IMR-90 (cell line): Measurements from ENCODE around the gene CECR2. TPM values are rescaled to one million over a fixed set of nuclear protein-coding genes. Genes with fewer than 3 reads are reported as not detected.

ENCODE experiments used
- ATAC-seq: fragments of 200-7000 bp; cut with Tn5 transposase; 2 replicates; pipeline ENCODE4 v1.9.1; 2020; ENCODE audit warnings: low read depth, mild to moderate bottlenecking, moderate library complexity
- BruUV-seq: library from RNA; stranded (reverse); fragments of 400-500 nt; replicated peaks from 2 replicates; lab custom pipeline; 2021; lab: Mats Ljungman, UMichigan
- CTCF ChIA-PET: fragments of 300-600 bp; formaldehyde crosslinking; extraction: SDS; loops from one replicate; lab custom pipeline; 2021; ENCODE audit warnings: antibody characterized with exemption; lab: Yijun Ruan, JAX
- POLR2A ChIA-PET: fragments of 300-600 bp; sonication (Branson Sonifier 250); formaldehyde crosslinking; loops from one replicate; lab custom pipeline; 2022; ENCODE audit warnings: antibody characterized with exemption; ENCODE audit not compliant: unreplicated experiment; lab: Charles Lee
- DNase-seq: peaks from one replicate; pipeline ENCODE4 v3.0.0; 2013
- H2AFZ ChIP-seq: replicated peaks from 2 replicates; pipeline ENCODE3; 2013; ENCODE audit warnings: low read length, mild to moderate bottlenecking; ENCODE audit not compliant: poor library complexity
- H2AK5ac ChIP-seq: 2 replicates; pipeline ENCODE4 v1.6.1; 2013; ENCODE audit warnings: low read depth, low read length, inconsistent platforms
- H2AK9ac ChIP-seq: replicated peaks from 2 replicates; pipeline ENCODE3; 2013; ENCODE audit warnings: mild to moderate bottlenecking, low read depth, low read length, moderate library complexity; ENCODE audit not compliant: poor library complexity
- H2BK120ac ChIP-seq: 2 replicates; pipeline ENCODE4 v1.6.1; 2013; ENCODE audit warnings: low read depth, low read length, inconsistent platforms
- H2BK15ac ChIP-seq: 3 replicates; pipeline ENCODE4 v1.6.1; 2013; ENCODE audit warnings: low read depth, low read length, inconsistent platforms
- H2BK20ac ChIP-seq: 2 replicates; pipeline ENCODE4 v1.6.1; 2013; ENCODE audit warnings: low read depth, mild to moderate bottlenecking, inconsistent platforms, low read length, moderate library complexity
- H2BK5ac ChIP-seq: 2 replicates; pipeline ENCODE4 v1.6.1; 2013; ENCODE audit warnings: mild to moderate bottlenecking, low read depth, low read length, inconsistent platforms; ENCODE audit not compliant: poor library complexity, severe bottlenecking
- H3K14ac ChIP-seq: replicated peaks from 2 replicates; pipeline ENCODE4 v1.6.1; 2013; ENCODE audit warnings: low read depth, low read length, inconsistent platforms
- H3K18ac ChIP-seq: 2 replicates; pipeline ENCODE4 v1.6.1; 2013; ENCODE audit warnings: low read depth, low read length, control low read depth
- H3K23ac ChIP-seq: 2 replicates; pipeline ENCODE4 v1.6.1; 2013; ENCODE audit warnings: low read depth, low read length, inconsistent platforms
- H3K27ac ChIP-seq: 2 replicates; pipeline ENCODE4 v1.5.1; 2013; ENCODE audit warnings: mild to moderate bottlenecking, control low read depth, low read length; ENCODE audit not compliant: insufficient read depth
- H3K27me3 ChIP-seq: 2 replicates; pipeline ENCODE4 v1.6.1; 2013; ENCODE audit warnings: low read length; ENCODE audit not compliant: control insufficient read depth, insufficient read depth
- H3K36me3 ChIP-seq: 2 replicates; pipeline ENCODE4 v1.6.1; 2013; ENCODE audit warnings: low read length, mixed read lengths; ENCODE audit not compliant: control insufficient read depth, insufficient read depth
- H3K4ac ChIP-seq: 2 replicates; pipeline ENCODE4 v1.6.1; 2013; ENCODE audit warnings: low read depth, low read length, inconsistent platforms
- H3K4me1 ChIP-seq: 2 replicates; pipeline ENCODE4 v1.6.1; 2013; ENCODE audit warnings: low read length, mixed read lengths; ENCODE audit not compliant: control insufficient read depth, insufficient read depth
- H3K4me2 ChIP-seq: 2 replicates; pipeline ENCODE4 v1.6.1; 2013; ENCODE audit warnings: low read depth, mild to moderate bottlenecking, control low read depth, low read length, moderate library complexity
- H3K4me3 ChIP-seq: 2 replicates; pipeline ENCODE4 v1.5.1; 2013; ENCODE audit warnings: low read depth, mild to moderate bottlenecking, control low read depth, low read length, moderate library complexity; ENCODE audit not compliant: insufficient read depth
- H3K56ac ChIP-seq: 2 replicates; pipeline ENCODE4 v1.6.1; 2013; ENCODE audit warnings: low read length, inconsistent platforms; ENCODE audit not compliant: insufficient read depth; ENCODE audit errors: extremely low read depth
- H3K79me1 ChIP-seq, 2 experiments: 2 replicates each; pipeline ENCODE4 v1.6.1; 2013; ENCODE audit warnings: low read length in 2 of 2, inconsistent platforms in 1 of 2, low read depth in 1 of 2
- H3K9ac ChIP-seq: 2 replicates; pipeline ENCODE4 v1.6.1; 2013; ENCODE audit warnings: low read depth, low read length, control low read depth
- H3K9me1 ChIP-seq: 2 replicates; pipeline ENCODE4 v1.6.1; 2013; ENCODE audit warnings: low read length, inconsistent platforms; ENCODE audit not compliant: insufficient read depth
- H3K9me3 ChIP-seq: 2 replicates; pipeline ENCODE4 v1.6.1; 2013; ENCODE audit warnings: low read length; ENCODE audit not compliant: control insufficient read depth, insufficient read depth
- H4K20me1 ChIP-seq: 2 replicates; pipeline ENCODE4 v1.6.1; 2013; ENCODE audit warnings: low read length, inconsistent platforms; ENCODE audit not compliant: insufficient read depth
- H4K5ac ChIP-seq: 2 replicates; pipeline ENCODE4 v1.6.1; 2013; ENCODE audit warnings: mild to moderate bottlenecking, low read depth, low read length, control low read depth
- H4K8ac ChIP-seq, 2 experiments: 2 replicates each; pipeline ENCODE4 v1.6.1; 2013; ENCODE audit warnings: low read depth in 2 of 2, low read length in 2 of 2, control low read depth in 1 of 2, inconsistent platforms in 1 of 2
- H4K91ac ChIP-seq: 2 replicates; pipeline ENCODE4 v1.6.1; 2013; ENCODE audit warnings: low read depth, low read length, inconsistent platforms; ENCODE audit not compliant: insufficient read depth
- RAD21 ChIP-seq: IDR thresholded peaks from 2 replicates; pipeline ENCODE4 v1.6.1; 2012; ENCODE audit warnings: low read length, improper control_type of control experiment
- WGBS, 2 experiments: methylation state at CpG; one replicate each; pipeline versions ENCODE4 v1.1.5 to v1.1.7; 2013; ENCODE audit warnings: missing lambda C conversion rate in 2 of 2; ENCODE audit not compliant: insufficient read length in 1 of 2; ENCODE audit errors: extremely low coverage in 2 of 2; 5-methylcytosine and 5-hydroxymethylcytosine counted together
- dilution Hi-C: fragments of 300-500 bp; cut with HindIII; formaldehyde crosslinking; loops from one replicate; pipeline ENCODE4 v1.14.3; 2018; ENCODE audit warnings: low sequenced_read_pairs; ENCODE audit not compliant: unreplicated experiment
- in situ Hi-C: fragments of 300-500 bp; cut with MboI; formaldehyde crosslinking; loops from 3 replicates; pipeline ENCODE4 v1.14.3; 2019; ENCODE audit warnings: low sequenced_read_pairs, inconsistent platforms, mixed read lengths
- intact Hi-C: fragments of 100-400 bp; cut with micrococcal nuclease; formaldehyde crosslinking; loops from 2 replicates; pipeline ENCODE4 v1.10.0; 2022
- polyA plus RNA-seq, 3 experiments: library from polyadenylated mRNA; depleted of rRNA; stranded (reverse); fragments of >200 nt; gene quantifications; 2 replicates each; pipeline ENCODE4 v1.2.3, GENCODE V29; 2012; ENCODE audit warnings: low replicate concordance in 1 of 3
- total RNA-seq: library from RNA; depleted of rRNA; stranded (reverse); fragments of >200 nt; gene quantifications from 2 replicates; pipeline ENCODE4 v1.2.3, GENCODE V29; 2012

CECR2 gene
- total and polyA plus RNA-seq, 2 of the 4 experiments (the other 2 are of a cell fraction) = under 0.01 TPM; not detected in 1

DNA sequence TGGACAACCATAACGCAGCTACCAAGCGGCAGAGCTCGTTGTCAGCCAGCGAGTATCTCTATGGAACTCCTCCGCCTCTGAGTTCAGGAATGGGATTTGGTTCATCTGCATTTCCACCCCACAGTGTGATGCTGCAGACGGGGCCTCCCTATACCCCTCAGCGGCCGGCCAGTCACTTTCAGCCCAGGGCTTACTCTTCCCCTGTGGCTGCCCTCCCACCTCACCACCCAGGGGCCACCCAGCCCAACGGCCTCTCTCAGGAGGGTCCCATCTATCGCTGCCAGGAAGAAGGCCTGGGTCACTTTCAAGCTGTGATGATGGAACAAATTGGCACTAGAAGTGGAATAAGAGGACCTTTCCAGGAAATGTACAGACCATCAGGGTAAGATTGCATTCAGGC, 179.9 kb downstream of the CECR2 start:
- H4K5ac ChIP-seq = no peak overlapping the region
- no peaks in the 10 kb centered on the region for H4K20me1 ChIP-seq
- no peak overlapping the region for H3K9ac ChIP-seq
- DNase-seq = no peak
- no peak overlapping the region for H3K27ac ChIP-seq
- no peak overlapping the region for H3K14ac ChIP-seq
- ChIA-PET CTCF (interaction anchor here (0.6 kb wide), 1 partner anchor 9 kb away, joined by 4 read pairs; no protein-coding TSS in a partner anchor), POLR2A (no interaction called here)
- no peaks in the 10 kb centered on the region for H3K9me3 ChIP-seq
- peaks cover 4% of the 10 kb centered on the region for H3K27me3 ChIP-seq
- H3K56ac ChIP-seq = no peak overlapping the region
- H3K4me2 ChIP-seq = no peak overlapping the region
- in situ Hi-C loops (no loop called here), intact Hi-C loops (no loop called here), dilution Hi-C loops (no loop called here)
- H2AK9ac ChIP-seq = no peak overlapping the region
- no TSS peak for BruUV-seq
- H2AFZ ChIP-seq = no peak overlapping the region
- H2BK20ac ChIP-seq = no peak overlapping the region
- TF ChIP-seq RAD21 = no peak
- no peak overlapping the region for H3K4me3 ChIP-seq
- ATAC-seq = no peak
- H2AK5ac ChIP-seq = no peak overlapping the region
- H3K79me1 ChIP-seq = no peaks in the 10 kb centered on the region
- no peaks in the 10 kb centered on the region for H3K36me3 ChIP-seq
- no CpG with 5 or more reads among the region's 10 CpGs for WGBS, 2 experiments
- no peaks in the 10 kb centered on the region for H3K4me1 ChIP-seq
- no peak overlapping the region for H2BK15ac ChIP-seq
- H4K91ac ChIP-seq = no peak overlapping the region
- no peak overlapping the region for H2BK5ac ChIP-seq
- H2BK120ac ChIP-seq = no peak overlapping the region
- no peak overlapping the region for H4K8ac ChIP-seq
- no peaks in the 10 kb centered on the region for H3K9me1 ChIP-seq
- H3K4ac ChIP-seq = no peak overlapping the region
- H3K18ac ChIP-seq = no peak overlapping the region
- no peak overlapping the region for H3K23ac ChIP-seq
